NCI-H748 (cell line): ENCODE results near the gene VARS2.
"Not testable (repeated sequence)": the region's sequence is repeated elsewhere in the genome, so short reads cannot be mapped to it uniquely, and the experiment has no call there.

Source experiments
- DNase-seq: peaks from one replicate; lab custom pipeline; 2025; ENCODE audit not compliant: unreplicated experiment; lab: John Stamatoyannopoulos, UW

Gene VARS2

GRCh38 chr6:30914076-30914853, at the start of gene VARS2:
TSS of gene VARS2 (plus strand) at chr6:30914238. CDS start at chr6:30914837, 599 bp downstream.
- peak; percentile 86 for DNase-seq

- no peak for DNase-seq
These were observed 49.7 kb upstream of the VARS2 start for GRCh38 chr6:30864325-30864724.

GRCh38 chr6:30869241-30869749, 44.7 kb upstream of the VARS2 start:
- peak; percentile 47 for DNase-seq

- DNase-seq = no peak
These were observed 43.5 kb upstream of the VARS2 start for GRCh38 chr6:30870546-30870945.

GRCh38 chr6:30871592-30872183, 42.4 kb upstream of the VARS2 start:
- no peak for DNase-seq

- no peak for DNase-seq
These were observed 40.8 kb upstream of the VARS2 start for GRCh38 chr6:30873137-30873640.

- DNase-seq = not testable (repeated sequence)
These were observed 40.2 kb upstream of the VARS2 start for GRCh38 chr6:30873795-30874194.

GRCh38 chr6:30875244-30876038, 38.6 kb upstream of the VARS2 start:
- peak; percentile 99 for DNase-seq

- DNase-seq = no peak
These were observed 37.9 kb upstream of the VARS2 start for GRCh38 chr6:30876039-30876730.

GRCh38 chr6:30877419-30878262, 36.4 kb upstream of the VARS2 start:
- peak; percentile 94 for DNase-seq

GRCh38 chr6:30879684-30880427, 34.2 kb upstream of the VARS2 start:
- no peak for DNase-seq

GRCh38 chr6:30880698-30881252, 33.3 kb upstream of the VARS2 start:
- DNase-seq = peak; percentile 91

- DNase-seq = peak; percentile 21
These were observed 32.4 kb upstream of the VARS2 start for GRCh38 chr6:30881392-30882203.

GRCh38 chr6:30882204-30882758, 31.8 kb upstream of the VARS2 start:
- DNase-seq = no peak

GRCh38 chr6:30882759-30883684, 31.0 kb upstream of the VARS2 start:
- DNase-seq = peak; percentile 74

- DNase-seq = peak; percentile 78
These were observed 30.1 kb upstream of the VARS2 start, which contains the start of gene DDR1 for GRCh38 chr6:30883685-30884520. TSS of gene DDR1 (plus strand) at chr6:30884519. CDS start at chr6:30888730, 4,211 bp downstream.
